ENCODE measurements around the gene ZBTB16.

Gene ZBTB16, protein sequence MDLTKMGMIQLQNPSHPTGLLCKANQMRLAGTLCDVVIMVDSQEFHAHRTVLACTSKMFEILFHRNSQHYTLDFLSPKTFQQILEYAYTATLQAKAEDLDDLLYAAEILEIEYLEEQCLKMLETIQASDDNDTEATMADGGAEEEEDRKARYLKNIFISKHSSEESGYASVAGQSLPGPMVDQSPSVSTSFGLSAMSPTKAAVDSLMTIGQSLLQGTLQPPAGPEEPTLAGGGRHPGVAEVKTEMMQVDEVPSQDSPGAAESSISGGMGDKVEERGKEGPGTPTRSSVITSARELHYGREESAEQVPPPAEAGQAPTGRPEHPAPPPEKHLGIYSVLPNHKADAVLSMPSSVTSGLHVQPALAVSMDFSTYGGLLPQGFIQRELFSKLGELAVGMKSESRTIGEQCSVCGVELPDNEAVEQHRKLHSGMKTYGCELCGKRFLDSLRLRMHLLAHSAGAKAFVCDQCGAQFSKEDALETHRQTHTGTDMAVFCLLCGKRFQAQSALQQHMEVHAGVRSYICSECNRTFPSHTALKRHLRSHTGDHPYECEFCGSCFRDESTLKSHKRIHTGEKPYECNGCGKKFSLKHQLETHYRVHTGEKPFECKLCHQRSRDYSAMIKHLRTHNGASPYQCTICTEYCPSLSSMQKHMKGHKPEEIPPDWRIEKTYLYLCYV

DNA sequence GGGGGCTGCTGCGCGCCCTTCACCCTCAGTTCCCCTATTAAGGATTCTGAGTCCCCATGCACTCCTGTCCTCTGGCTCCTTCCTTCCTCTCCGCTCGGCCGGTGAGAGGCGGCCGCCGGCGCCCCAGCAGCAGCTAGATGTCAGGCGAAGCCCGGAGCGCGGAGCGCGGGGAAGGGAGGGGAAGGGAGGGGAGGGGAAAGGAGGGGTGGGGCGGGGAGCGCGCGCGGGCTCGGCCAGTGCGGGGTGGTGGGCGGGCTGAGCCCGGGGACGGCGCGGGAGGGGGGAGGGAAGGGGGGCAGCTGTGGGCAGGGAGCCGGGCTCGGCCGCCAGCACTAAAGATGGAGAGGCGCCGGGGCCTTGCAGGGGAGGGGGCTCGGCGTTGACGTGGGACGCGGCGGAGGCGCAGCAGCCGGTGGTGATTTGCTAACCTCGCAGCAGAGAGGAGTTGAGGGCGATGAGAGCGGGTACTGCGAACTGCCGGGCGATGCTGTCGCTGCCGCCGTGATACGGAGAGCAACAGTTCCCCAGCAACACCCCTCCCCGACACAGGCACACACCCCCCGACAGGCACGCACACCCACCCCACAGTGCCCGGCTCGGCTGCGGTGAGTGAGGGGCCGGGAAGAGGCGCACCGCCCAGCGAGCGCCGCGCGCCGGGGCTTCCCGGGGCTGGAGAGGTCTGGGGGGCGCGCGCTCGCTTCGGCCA, at the start of gene ZBTB16:
ZBTB16 (plus strand) TSS at position 434 of the 706 bp plus-strand sequence. CDS start 3,590 bp downstream, outside the sequence.
- peak in 1 of 2 donors; percentile 39 for DNase-seq (ENCODE audit: low read depth in 2 of 2, low spot score in 1 of 2)

DNA sequence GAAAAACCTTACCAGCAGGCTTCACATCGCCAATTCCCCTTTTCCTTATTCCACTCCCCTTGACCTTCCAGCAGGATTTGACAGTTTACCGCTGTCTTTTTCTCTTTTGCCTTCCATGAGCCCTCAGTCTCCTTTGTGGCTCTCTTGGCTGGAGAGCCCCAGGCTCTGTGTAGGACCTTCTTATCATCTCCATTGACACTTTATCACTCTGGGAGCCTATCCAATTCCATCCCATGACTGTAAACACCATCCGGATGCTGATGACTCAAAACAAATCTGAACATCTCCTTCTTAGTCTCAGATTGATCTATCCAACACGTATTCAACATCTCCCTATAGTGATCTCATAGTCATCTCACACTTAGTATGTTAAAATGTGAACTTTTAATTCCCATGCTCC, 48.6 kb upstream of the ZBTB16 start:
- DNase-seq (ENCODE audit: low read depth in 2 of 2, low spot score in 1 of 2) = no peak

DNA sequence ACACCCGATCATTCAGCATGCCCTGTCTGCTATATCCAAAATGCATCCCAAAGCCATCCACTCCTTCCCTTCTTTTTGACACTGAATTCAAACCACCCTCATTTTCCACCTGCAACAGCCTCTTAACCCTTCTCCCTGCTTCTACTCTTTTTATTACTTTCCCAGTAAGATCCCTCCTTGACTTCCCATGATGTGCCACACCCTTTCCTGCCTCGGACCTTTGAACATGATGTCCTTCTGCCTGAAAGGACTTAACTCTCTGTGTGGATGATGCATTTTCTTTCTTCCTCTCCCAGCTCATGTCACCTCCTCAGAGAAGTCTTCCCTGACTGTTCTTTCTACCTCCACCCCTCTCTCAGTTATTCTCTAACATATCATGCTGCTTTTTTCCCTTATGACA, 48.1 kb upstream of the ZBTB16 start:
- no peak for DNase-seq (ENCODE audit: low read depth in 2 of 2, low spot score in 1 of 2)

DNA sequence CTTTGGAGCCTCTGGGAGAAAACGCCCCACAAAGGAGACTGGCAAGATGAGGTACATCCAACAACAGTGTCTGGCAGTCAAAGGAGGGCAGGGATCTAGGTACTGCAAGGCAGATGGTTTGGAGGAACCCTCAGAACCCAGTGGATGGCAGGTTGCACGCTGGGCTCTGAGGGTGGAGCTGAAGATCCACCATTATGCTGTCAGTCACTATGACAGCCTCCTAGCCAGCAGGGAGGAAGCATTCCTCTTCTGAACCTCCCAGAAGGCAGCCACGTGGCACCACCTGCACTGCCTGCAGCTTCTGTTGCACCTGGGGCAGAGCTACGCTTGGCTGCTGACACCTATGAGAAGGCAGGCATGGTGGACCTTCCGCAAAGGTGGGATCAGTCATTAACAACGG, 44.4 kb upstream of the ZBTB16 start:
- no peak for DNase-seq (ENCODE audit: low read depth in 2 of 2, low spot score in 1 of 2)

DNA sequence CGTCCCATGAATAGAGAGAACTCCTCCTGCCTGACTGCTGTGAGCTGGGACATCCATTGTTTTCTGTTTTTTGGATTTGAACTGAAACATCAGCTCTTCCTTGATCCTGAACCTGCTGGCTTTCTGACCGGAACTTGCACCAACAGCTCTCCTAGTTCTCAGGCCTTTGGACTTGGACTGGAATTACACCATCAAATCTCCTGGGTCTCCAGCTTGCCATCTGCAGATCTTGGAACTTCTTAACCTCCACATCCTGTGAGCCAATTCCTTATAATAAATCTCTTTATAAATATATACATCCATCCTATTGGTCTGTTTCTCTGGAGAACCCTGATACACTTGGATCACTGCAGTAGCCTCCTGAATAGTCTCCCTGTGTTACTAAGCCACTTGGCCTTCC, 42.5 kb upstream of the ZBTB16 start:
- DNase-seq (ENCODE audit: low read depth in 2 of 2, low spot score in 1 of 2) = no peak

DNA sequence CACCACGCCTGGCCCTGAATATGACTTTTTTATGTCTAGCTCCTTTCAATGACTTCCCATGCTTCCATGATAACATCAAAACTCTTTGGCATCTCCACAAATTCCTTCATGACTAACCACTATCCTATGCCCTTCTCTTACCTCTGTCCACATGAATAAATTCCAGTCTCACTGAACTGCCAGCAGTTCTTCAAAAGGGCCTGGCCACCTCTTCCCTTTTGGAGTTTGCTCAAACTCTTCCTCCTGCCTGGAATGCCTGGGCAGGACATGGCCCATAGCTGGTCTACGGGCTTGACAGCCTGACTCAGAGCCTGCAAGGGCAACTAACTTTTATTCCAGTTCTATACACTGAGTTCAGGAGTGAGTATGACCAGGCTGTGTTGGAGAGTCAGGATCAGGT, 41.8 kb upstream of the ZBTB16 start:
- no peak for DNase-seq (ENCODE audit: low read depth in 2 of 2, low spot score in 1 of 2)

DNA sequence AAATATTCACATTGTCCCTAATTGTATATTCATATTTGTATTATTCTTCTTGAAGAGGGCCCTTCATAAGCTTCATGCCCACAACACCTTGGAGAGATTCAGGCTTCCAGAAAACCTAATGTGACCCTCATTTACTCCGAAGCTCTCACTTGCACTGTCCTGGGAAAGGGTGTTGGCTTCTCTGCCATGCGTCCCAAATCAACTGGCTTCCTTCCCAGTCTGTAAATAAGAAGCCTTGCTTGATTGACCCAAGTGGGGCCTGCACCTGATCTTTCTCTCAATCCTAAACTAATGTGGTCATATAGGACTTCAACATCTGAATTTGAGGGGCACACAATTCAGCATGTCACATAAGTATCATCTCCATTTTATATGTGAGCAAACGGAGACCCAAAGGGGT, 40.5 kb upstream of the ZBTB16 start:
- DNase-seq (ENCODE audit: low read depth in 2 of 2, low spot score in 1 of 2) = no peak

DNA sequence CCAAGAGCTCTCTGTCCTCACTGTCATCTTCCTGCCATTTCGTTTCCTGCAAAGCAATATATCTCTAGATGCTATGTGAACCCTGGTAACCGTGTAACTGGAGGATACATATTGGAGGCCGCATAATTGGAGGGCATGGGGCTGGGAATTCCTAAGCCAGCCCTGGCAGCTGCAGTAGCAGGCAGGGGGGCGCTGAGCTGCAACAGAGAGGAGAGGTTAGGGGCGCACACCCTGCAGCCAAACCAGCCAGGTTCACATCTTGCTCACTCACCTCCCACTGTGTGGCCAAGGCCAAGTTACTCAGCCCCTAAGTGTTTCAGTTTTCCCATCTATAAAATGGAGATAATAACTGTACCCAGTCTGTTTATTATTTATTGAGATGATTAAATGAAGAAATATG, 39.9 kb upstream of the ZBTB16 start:
- DNase-seq (ENCODE audit: low read depth in 2 of 2, low spot score in 1 of 2) = no peak

DNA sequence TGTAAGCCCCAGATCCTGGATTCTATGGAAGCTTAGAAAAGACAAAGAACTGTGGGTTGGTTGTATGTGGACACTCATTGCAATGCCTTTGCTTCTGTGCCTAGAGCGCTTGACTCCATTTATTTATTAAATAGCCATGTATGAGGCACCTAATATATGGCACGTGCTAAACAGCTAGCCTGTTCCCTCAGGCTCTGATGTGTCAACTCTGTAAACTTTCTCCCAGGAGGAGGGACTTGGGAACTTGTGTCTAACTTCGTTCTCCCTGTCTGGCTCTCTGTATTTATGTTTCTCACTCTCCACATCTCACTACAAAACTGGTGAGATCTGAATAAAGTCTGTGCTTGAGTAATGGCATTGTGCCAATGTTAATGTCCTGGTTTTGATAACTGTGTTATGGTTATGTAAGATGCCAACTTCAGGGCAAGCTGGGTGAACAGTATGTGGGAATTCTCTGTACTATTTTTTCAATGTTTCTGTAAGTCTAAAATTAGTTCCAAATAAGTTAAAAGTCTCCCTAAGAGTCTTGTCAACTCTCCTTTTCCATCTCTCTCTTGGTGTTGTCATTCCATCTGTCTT, 34.1 kb upstream of the ZBTB16 start:
- DNase-seq (ENCODE audit: low read depth in 2 of 2, low spot score in 1 of 2) = no peak

DNA sequence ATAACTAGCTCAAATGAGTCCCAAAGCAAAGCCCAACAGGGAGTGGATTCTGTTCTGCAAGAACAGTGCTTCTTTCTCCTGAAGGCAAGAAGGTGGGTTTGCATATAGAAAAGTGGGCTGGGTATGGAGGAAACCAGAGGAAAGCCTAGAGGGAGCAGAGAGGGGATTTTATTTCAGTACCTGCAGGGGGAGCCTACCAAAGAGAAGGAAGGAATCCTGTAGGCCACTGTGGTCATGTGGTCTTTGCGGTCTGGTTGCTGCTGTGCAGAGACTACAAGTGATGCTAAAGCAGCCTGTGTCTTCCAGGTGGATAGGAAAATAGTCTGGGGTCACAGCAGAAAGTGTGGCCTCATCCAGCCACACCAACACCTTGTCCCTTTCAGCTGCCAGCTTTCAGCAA, 33.2 kb upstream of the ZBTB16 start:
- DNase-seq (ENCODE audit: low read depth in 2 of 2, low spot score in 1 of 2) = peak in 1 of 2 donors; percentile 12

DNA sequence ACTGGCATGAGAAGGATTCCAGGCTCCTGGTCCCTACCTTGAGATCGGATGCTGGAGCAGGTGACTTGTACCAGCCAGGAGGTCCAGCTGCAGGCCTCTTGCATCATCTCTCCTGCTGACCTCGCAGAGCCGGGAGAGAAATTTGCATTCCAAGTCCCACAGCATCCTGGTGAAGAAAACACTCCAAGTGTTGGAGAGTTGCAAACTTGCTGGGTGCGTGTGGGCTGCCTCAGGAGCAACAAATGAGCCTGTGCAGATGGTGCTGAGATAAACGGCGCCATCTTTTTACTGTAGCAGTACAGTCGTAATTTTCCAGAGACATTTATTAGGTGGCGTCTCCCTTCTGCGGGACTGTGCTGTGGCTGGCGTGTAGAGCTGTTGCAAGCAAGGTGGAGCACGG, 32.1 kb upstream of the ZBTB16 start:
- no peak for DNase-seq (ENCODE audit: low read depth in 2 of 2, low spot score in 1 of 2)

DNA sequence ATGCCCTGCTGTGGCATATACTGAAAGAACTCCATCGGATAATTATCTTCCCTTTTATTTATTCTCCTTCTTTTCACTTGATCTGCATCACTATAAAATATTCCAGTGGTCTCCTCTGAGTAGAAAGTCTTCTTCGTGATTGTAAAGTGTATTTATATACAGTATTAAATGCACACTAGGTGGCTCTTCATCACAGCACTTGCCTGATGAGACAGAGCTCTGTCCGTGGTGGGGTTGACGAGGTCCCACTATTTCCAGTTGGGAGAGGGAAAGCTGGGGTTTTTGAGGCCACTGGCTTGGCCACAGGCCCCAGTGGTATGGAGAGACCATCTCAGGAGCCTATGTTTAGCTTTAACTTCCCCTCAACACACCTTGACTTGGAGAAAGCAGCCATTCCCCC, 31.6 kb upstream of the ZBTB16 start:
- no peak for DNase-seq (ENCODE audit: low read depth in 2 of 2, low spot score in 1 of 2)

DNA sequence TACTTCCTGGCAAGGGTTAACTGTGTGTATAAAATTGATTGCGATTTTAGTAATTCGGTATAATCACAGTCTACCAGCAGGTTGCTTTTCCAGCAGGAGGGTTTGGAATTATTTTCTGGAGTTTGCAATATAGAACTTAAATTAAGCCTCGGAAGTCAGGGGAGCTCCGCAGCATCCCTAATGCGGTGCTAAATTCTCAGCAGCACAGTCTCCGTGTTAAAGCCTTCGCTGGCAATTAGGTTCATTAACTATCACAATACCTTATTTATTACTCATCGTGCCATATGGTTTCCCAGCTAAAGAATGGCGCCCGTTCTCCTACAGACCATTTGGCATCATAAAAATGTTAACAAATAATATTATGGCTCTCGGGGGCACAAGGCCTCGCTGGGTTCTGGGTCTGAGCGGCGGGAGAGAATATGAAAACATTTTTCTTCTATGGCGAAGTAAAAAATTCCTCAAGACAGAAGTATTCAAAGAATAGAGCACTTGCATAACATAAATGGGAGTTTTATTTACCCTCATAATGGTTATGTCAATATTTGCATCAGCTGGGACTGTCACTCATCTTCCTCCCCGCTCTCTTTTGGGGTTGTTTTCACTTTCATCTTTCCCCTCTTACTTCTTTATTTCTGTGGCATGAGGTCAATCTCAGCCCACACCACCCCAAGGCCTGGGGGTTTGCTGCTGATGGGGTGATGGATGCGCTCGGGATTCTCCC, 28.1 kb upstream of the ZBTB16 start:
- no peak for DNase-seq (ENCODE audit: low read depth in 2 of 2, low spot score in 1 of 2)

DNA sequence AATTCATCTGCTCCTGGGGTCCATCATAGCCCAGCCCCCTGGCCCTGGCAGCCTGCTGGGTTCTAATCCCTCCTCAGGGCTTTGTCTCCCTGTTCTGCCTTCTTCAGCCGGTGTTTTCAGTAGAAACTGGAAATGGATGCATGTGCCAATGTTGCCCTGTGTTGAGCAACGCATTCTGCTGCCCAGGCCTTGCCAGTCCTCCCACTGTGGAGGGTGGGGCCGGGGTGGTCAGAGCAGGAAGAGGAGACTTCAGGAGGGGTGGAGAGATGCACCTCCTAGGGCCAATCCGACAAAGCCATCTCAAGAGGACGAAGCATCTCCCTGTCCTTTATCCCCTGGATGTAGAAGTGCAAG, 27.6 kb upstream of the ZBTB16 start:
- no peak for DNase-seq (ENCODE audit: low read depth in 2 of 2, low spot score in 1 of 2)

DNA sequence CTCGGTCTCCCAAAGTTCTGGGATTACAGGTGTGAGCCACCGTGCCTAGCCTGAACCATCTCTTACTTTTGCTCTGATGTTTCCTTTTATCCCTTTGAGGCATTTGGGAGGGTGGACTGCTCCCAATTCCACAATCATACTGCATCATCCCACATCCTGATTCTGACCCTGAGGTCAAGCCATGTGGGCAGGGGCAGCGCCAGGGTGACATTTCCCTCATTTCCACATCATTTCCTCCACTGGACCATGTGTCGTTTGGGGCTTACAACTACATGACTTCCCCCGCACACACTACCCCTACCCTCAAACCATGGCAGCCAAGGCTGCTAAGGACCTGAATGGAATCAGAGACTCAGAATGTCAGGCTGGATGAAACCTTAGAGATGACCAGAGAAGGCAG, 26.4 kb upstream of the ZBTB16 start:
- DNase-seq (ENCODE audit: low read depth in 2 of 2, low spot score in 1 of 2) = no peak

DNA sequence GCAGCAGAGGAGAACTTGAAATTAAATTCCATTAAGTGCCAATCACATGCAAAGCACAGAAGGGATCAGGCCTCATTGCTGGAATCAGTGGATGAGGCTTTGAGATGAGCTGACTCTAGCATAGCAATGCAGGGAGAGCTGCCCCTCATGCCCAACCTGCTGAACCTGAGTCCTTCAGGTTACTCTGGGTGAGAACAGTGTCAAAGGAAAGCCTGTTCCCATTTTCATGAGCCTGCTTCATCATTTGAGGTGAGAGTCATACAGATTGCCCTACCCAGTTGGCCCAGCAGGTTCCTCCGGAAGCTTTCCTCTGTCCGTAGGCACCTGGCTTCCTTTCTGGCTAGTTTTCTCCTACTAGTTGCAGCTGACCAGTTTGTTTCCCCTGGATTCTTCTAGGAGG, 25.9 kb upstream of the ZBTB16 start:
- no peak for DNase-seq (ENCODE audit: low read depth in 2 of 2, low spot score in 1 of 2)

DNA sequence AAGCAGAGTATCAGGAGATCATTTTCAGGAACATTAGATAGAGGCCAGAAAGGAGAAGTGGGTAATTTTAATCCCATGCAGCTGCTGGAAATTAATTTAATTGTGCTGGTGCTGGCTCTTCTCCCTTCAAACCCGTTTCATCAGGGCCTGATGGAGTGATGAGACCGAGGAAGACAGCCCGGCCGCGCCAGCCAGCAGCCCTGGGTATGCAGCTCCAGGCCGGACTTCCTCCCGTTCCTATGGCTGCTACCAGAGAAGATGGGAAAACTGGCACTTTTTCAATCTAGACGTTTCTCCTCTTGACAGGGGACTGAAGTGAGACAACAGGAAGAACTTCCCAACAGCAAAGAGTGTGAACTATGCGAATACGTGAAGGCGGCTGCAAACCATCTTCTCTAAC, 24.6 kb upstream of the ZBTB16 start:
- DNase-seq (ENCODE audit: low read depth in 2 of 2, low spot score in 1 of 2) = no peak

DNA sequence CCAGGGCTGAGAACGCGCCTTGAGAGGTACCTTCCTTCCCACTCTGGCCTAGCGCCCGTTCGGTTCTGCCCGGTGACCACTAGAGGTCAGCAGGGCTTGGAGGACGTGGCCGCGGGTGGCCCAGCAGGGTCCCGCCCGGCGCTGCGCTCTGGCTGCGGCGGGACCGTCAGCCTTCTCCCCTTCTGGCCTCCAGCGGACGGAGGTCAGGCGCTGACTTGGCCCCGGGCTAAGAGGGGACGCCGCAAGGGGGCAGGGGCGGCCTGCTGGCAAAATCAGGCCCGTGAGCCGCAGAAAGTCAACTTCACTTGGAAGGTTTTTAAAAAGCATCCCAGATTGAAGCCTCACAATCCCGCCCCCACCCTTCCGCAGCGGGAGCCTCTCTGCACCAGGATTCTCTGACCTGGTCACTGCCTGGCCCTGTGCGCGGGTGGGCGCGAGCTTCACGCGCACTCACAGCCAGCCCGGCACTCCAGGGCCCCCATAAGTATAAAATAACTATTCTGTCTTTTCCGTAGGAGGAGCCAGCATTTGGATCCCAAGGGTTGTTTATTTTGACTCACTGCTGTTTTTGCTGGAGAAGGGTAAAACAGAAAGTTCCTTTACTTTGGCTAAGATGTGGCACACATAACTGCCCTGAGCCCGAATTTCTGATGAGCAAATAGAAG, 23.2 kb upstream of the ZBTB16 start:
- peak in 1 of 2 donors; percentile 26 for DNase-seq (ENCODE audit: low read depth in 2 of 2, low spot score in 1 of 2)

DNA sequence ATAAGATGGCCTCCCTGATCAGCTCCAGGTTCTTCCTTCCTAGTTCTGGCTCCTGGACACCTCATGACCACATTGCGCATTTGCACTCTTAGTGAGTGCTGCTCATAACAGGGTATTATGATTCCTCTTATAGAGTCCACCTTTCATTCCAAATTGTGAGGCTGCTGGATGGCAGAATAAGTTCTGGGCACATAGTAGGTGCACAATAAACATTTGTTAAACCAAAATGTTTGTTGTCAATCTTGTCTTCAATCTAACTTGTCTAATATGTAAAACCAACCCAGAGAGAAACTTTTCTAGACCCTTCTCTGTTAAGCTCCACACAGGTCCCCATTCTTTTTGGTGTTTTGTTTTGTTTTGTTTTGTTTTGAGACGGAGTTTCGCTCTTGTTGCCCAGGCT, 22.6 kb upstream of the ZBTB16 start:
- no peak for DNase-seq (ENCODE audit: low read depth in 2 of 2, low spot score in 1 of 2)

DNA sequence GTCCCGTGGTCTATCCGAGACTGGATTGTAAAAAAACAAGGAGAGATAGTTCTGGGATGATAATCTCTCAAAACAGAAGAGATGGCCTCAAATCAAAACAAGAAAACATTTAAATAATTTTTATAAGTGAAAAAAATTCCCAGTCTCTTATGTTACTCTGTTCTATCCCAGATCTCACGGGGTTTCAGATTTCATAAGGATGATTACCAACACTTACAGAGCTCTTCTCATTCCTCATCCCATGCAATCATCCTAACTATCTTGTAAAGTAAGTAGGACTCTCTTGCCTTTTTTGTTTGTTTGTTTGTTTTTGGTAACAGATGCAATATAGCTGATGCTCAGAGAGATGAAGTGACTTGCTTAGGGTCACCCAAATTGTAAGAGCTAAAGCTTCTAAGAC, 20.0 kb upstream of the ZBTB16 start:
- no peak for DNase-seq (ENCODE audit: low read depth in 2 of 2, low spot score in 1 of 2)
